Breast epithelium (tissue), 3 donors: ENCODE results near the gene MYBPC2.

ENCODE experiments used
- CTCF ChIP-seq, 3 donors: fragments of 450-650 bp; IDR thresholded peaks; one replicate each; pipeline ENCODE4 v1.5.1; 2016 to 2017; ENCODE audit warnings: antibody characterized with exemption in 3 of 3, mild to moderate bottlenecking in 3 of 3, moderate library complexity in 3 of 3
- POLR2AphosphoS5 ChIP-seq, 3 donors: sonication (generic); formaldehyde crosslinking; IDR thresholded peaks; one replicate each; pipeline ENCODE4 v1.6.1; 2017; ENCODE audit warnings: antibody characterized with exemption in 3 of 3

- TF ChIP-seq POLR2AphosphoS5 (IDR thresholded peaks at IDR 0.05): no peak
- no peak for TF ChIP-seq CTCF (IDR thresholded peaks at IDR 0.05)
Measured at GRCh38 chr19:50512112-50512998, 79.7 kb downstream of the MYBPC2 start.
